Endodermal cell (in vitro differentiated cells): Measurements from ENCODE around the gene UBA6. TPM values are rescaled to one million over a fixed set of nuclear protein-coding genes. Genes with fewer than 3 reads are reported as not detected.

Experiments used
- DNase-seq: peaks from one replicate; pipeline ENCODE4 v3.0.0-alpha.2; 2017
- H3K27ac ChIP-seq: 2 replicates; pipeline ENCODE4 v1.5.1; 2013; ENCODE audit warnings: mild to moderate bottlenecking, low read depth, low read length, moderate library complexity
- H3K27me3 ChIP-seq: 2 replicates; pipeline ENCODE4 v1.6.1; 2013; ENCODE audit warnings: mild to moderate bottlenecking, low read length, moderate library complexity; ENCODE audit not compliant: insufficient read depth, control insufficient read depth, poor library complexity, severe bottlenecking
- H3K36me3 ChIP-seq: 2 replicates; pipeline ENCODE4 v1.7.0; 2013; ENCODE audit warnings: mild to moderate bottlenecking, low read length, moderate library complexity; ENCODE audit not compliant: control insufficient read depth, insufficient read depth
- H3K4me1 ChIP-seq: one replicate; pipeline ENCODE4 v1.7.0; 2013; ENCODE audit warnings: low read length; ENCODE audit not compliant: control insufficient read depth, insufficient read depth
- H3K4me3 ChIP-seq: 2 replicates; pipeline ENCODE4 v1.5.1; 2013; ENCODE audit warnings: mild to moderate bottlenecking, low read length, moderate library complexity
- H3K9ac ChIP-seq: 2 replicates; pipeline ENCODE4 v1.6.1; 2013; ENCODE audit warnings: mild to moderate bottlenecking, low read length, moderate library complexity; ENCODE audit not compliant: poor library complexity, severe bottlenecking; ENCODE audit errors: extremely low read depth
- H3K9me3 ChIP-seq: 2 replicates; pipeline ENCODE4 v1.6.1; 2013; ENCODE audit warnings: mild to moderate bottlenecking, low read length, moderate library complexity; ENCODE audit not compliant: control insufficient read depth
- H3K27ac Mint-ChIP-seq: 2 replicates; pipeline ENCODE4 v1.8.0; 2020; ENCODE audit warnings: mixed read lengths
- H3K27me3 Mint-ChIP-seq: 2 replicates; pipeline ENCODE4 v1.8.0; 2021; ENCODE audit warnings: mild to moderate bottlenecking, mixed read lengths; ENCODE audit not compliant: insufficient read depth
- H3K36me3 Mint-ChIP-seq: 2 replicates; pipeline ENCODE4 v1.8.0; 2020; ENCODE audit warnings: low read depth, mixed read lengths
- H3K4me1 Mint-ChIP-seq: 2 replicates; pipeline ENCODE4 v1.8.0; 2020; ENCODE audit warnings: mixed read lengths
- H3K4me3 Mint-ChIP-seq: 2 replicates; pipeline ENCODE4 v1.8.0; 2020; ENCODE audit warnings: mild to moderate bottlenecking, moderate library complexity, mixed read lengths
- H3K9me3 Mint-ChIP-seq: 2 replicates; pipeline ENCODE4 v1.8.0; 2020; ENCODE audit warnings: mild to moderate bottlenecking, mixed read lengths
- CTCF ChIP-seq: fragments of 200-600 bp; sonication (generic); conservative IDR thresholded peaks from 2 replicates; pipeline ENCODE4 v1.5.0; 2021; ENCODE audit warnings: antibody characterized with exemption, mild to moderate bottlenecking
- WGBS, 2 experiments: methylation state at CpG; one replicate each; pipeline versions ENCODE4 v1.1.5 to v1.1.7; 2013; ENCODE audit warnings: missing lambda C conversion rate in 2 of 2, mixed read lengths in 1 of 2; ENCODE audit not compliant: insufficient coverage in 1 of 2, insufficient read length in 1 of 2; 5-methylcytosine and 5-hydroxymethylcytosine counted together
- total RNA-seq, 2 donors: library from RNA; stranded (reverse); fragmentation: NEBNext Ultra II Directional in 1 of 2; extraction: Animal tissue kit (Norgen Biotek cat#: 25700) in 1 of 2; gene quantifications; 2 replicates in 1 of 2; 3 replicates in 1 of 2; pipeline ENCODE4 v1.2.1, GENCODE V29; 2021

Gene UBA6
- total RNA-seq, 2 donors from 2014 or later = 83.1 to 117 TPM

- H3K4me1 Mint-ChIP-seq = no peaks in the 10 kb centered on the region
- no peak overlapping the region for H3K27ac ChIP-seq
- H3K27me3 Mint-ChIP-seq = no peaks in the 10 kb centered on the region
These were observed 125.5 kb downstream of the UBA6 start for GRCh38 chr4:67575232-67576058.

GRCh38 chr4:67573193-67573592, 127.8 kb downstream of the UBA6 start:
- no peak overlapping the region for H3K4me3 Mint-ChIP-seq
- TF ChIP-seq CTCF = no peak
- Histone ChIP-seq H3K36me3 (no peaks in the 10 kb centered on the region), H3K4me3 (no peak overlapping the region), H3K9me3 (no peaks in the 10 kb centered on the region), H3K4me1 (no peaks in the 10 kb centered on the region), H3K27ac (no peak overlapping the region), H3K27me3 (no peaks in the 10 kb centered on the region), H3K9ac (no peak overlapping the region)
- no peaks in the 10 kb centered on the region for H3K4me1 Mint-ChIP-seq
- no peaks in the 10 kb centered on the region for H3K36me3 Mint-ChIP-seq
- no peaks in the 10 kb centered on the region for H3K27me3 Mint-ChIP-seq
- DNase-seq = no peak
- no peak overlapping the region for H3K27ac Mint-ChIP-seq
- no peaks in the 10 kb centered on the region for H3K9me3 Mint-ChIP-seq

More at GRCh38 chr4:67575232-67576058, 125.5 kb downstream of the UBA6 start:
- WGBS, 2 experiments = 95 to 99% methylated on average over 8 to 13 of the region's 13 CpGs
- Histone ChIP-seq H3K9ac (no peak overlapping the region), H3K9me3 (no peaks in the 10 kb centered on the region), H3K27me3 (no peaks in the 10 kb centered on the region), H3K36me3 (no peaks in the 10 kb centered on the region), H3K4me1 (no peaks in the 10 kb centered on the region), H3K4me3 (no peak overlapping the region)
- TF ChIP-seq CTCF = no peak
- no peak for DNase-seq
- H3K27ac Mint-ChIP-seq = no peak overlapping the region
- H3K9me3 Mint-ChIP-seq = no peaks in the 10 kb centered on the region
- H3K4me3 Mint-ChIP-seq = no peak overlapping the region
- no peaks in the 10 kb centered on the region for H3K36me3 Mint-ChIP-seq

GRCh38 chr4:67571975-67572374, 129.0 kb downstream of the UBA6 start:
- H3K9me3 Mint-ChIP-seq = no peaks in the 10 kb centered on the region
- no peaks in the 10 kb centered on the region for H3K27me3 Mint-ChIP-seq
- Histone ChIP-seq H3K27me3 (no peaks in the 10 kb centered on the region), H3K9me3 (no peaks in the 10 kb centered on the region), H3K4me1 (no peaks in the 10 kb centered on the region), H3K4me3 (no peak overlapping the region), H3K27ac (no peak overlapping the region), H3K36me3 (no peaks in the 10 kb centered on the region), H3K9ac (no peak overlapping the region)
- no peak for TF ChIP-seq CTCF
- no peaks in the 10 kb centered on the region for H3K4me1 Mint-ChIP-seq
- no peak overlapping the region for H3K27ac Mint-ChIP-seq
- 86 to 98% methylated on average over 1 of the region's 1 CpG for WGBS, 2 experiments
- H3K4me3 Mint-ChIP-seq = no peak overlapping the region
- no peaks in the 10 kb centered on the region for H3K36me3 Mint-ChIP-seq
- no peak for DNase-seq
